HEK293T (cell line): ENCODE data around the gene HCCS.

Experiments used
- CTCF ChIA-PET: fragments of 350-600 bp; formaldehyde crosslinking; extraction: SDS; loops from one replicate; lab custom pipeline; 2021; ENCODE audit warnings: antibody characterized with exemption, inconsistent platforms; lab: Yijun Ruan, JAX
- POLR2A ChIA-PET: fragments of 350-600 bp; formaldehyde crosslinking; extraction: SDS; loops from one replicate; lab custom pipeline; 2020; ENCODE audit warnings: antibody characterized with exemption, inconsistent platforms; lab: Yijun Ruan, JAX
- DNase-seq: peaks from one replicate; pipeline ENCODE4 v3.0.0; 2012; ENCODE audit warnings: mixed read lengths; ENCODE audit errors: extremely low spot score
- ARNT ChIP-seq: fragments of 450-650 bp; IDR thresholded peaks from 2 replicates; pipeline ENCODE4 v1.6.1; 2017; ENCODE audit warnings: mild to moderate bottlenecking
- BHLHE40 ChIP-seq: fragments of 450-650 bp; IDR thresholded peaks from 2 replicates; pipeline ENCODE4 v1.6.1; 2016; ENCODE audit warnings: mild to moderate bottlenecking, moderate library complexity, borderline replicate concordance
- CTBP1 ChIP-seq: fragments of 450-650 bp; IDR thresholded peaks from 2 replicates; pipeline ENCODE4 v1.6.1; 2016; ENCODE audit warnings: borderline replicate concordance
- ELF4 ChIP-seq: fragments of 450-650 bp; IDR thresholded peaks from 2 replicates; pipeline ENCODE4 v1.6.1; 2017; ENCODE audit warnings: antibody characterized with exemption
- FOXA1 ChIP-seq: fragments of 450-650 bp; IDR thresholded peaks from 2 replicates; pipeline ENCODE4 v1.6.1; 2016; ENCODE audit warnings: mild to moderate bottlenecking
- FOXK2 ChIP-seq: fragments of 450-650 bp; IDR thresholded peaks from 2 replicates; pipeline ENCODE4 v1.6.1; 2016; ENCODE audit warnings: mild to moderate bottlenecking
- FOXM1 ChIP-seq: fragments of 450-650 bp; IDR thresholded peaks from 2 replicates; pipeline ENCODE4 v1.6.1; 2017; ENCODE audit warnings: mild to moderate bottlenecking, borderline replicate concordance
- HDGF ChIP-seq: fragments of 450-650 bp; IDR thresholded peaks from 2 replicates; pipeline ENCODE4 v1.6.1; 2017; ENCODE audit warnings: antibody characterized with exemption, borderline replicate concordance
- L3MBTL2 ChIP-seq: fragments of 450-650 bp; conservative IDR thresholded peaks from 2 replicates; pipeline ENCODE4 v1.6.1; 2016; ENCODE audit warnings: mild to moderate bottlenecking
- LEF1 ChIP-seq: fragments of 450-650 bp; IDR thresholded peaks from 2 replicates; pipeline ENCODE4 v1.6.1; 2017; ENCODE audit warnings: mild to moderate bottlenecking, borderline replicate concordance
- NFRKB ChIP-seq: fragments of 450-650 bp; IDR thresholded peaks from 2 replicates; pipeline ENCODE4 v1.6.1; 2016; ENCODE audit warnings: mild to moderate bottlenecking, moderate library complexity
- SP1 ChIP-seq: fragments of 450-650 bp; IDR thresholded peaks from 2 replicates; pipeline ENCODE4 v1.6.1; 2017
- SUZ12 ChIP-seq: fragments of 450-650 bp; IDR thresholded peaks from 2 replicates; pipeline ENCODE4 v1.6.1; 2016; ENCODE audit warnings: mild to moderate bottlenecking
- TARDBP ChIP-seq: fragments of 450-650 bp; IDR thresholded peaks from 2 replicates; pipeline ENCODE4 v1.6.1; 2016
- ZNF384 ChIP-seq: fragments of 450-650 bp; IDR thresholded peaks from 2 replicates; pipeline ENCODE4 v1.6.1; 2016
- TF ChIP-seq, protein P1 (sequence below): fragments of 450-650 bp; IDR thresholded peaks from 2 replicates; pipeline ENCODE4 v1.6.1; 2016

Gene HCCS

GRCh38 chrX:11146411-11146810 lies 35.3 kb downstream of the HCCS start:
- ChIA-PET POLR2A (no interaction called here), CTCF (no interaction called here)
- no peak for DNase-seq
- TF ChIP-seq SP1 (no peak), FOXA1 (no peak)

- CTCF ChIA-PET: no interaction called here
- TF ChIP-seq BHLHE40 (no peak), FOXK2 (no peak), LEF1 (no peak), ARNT (no peak), FOXA1 (no peak), HDGF (no peak), FOXM1 (no peak), CTBP1 (no peak), SP1 (no peak), TARDBP (no peak), L3MBTL2 (no peak)
- DNase-seq: no peak
- POLR2A ChIA-PET: no interaction called here
Observed at GRCh38 chrX:11148401-11148800, 37.3 kb downstream of the HCCS start.

DNA sequence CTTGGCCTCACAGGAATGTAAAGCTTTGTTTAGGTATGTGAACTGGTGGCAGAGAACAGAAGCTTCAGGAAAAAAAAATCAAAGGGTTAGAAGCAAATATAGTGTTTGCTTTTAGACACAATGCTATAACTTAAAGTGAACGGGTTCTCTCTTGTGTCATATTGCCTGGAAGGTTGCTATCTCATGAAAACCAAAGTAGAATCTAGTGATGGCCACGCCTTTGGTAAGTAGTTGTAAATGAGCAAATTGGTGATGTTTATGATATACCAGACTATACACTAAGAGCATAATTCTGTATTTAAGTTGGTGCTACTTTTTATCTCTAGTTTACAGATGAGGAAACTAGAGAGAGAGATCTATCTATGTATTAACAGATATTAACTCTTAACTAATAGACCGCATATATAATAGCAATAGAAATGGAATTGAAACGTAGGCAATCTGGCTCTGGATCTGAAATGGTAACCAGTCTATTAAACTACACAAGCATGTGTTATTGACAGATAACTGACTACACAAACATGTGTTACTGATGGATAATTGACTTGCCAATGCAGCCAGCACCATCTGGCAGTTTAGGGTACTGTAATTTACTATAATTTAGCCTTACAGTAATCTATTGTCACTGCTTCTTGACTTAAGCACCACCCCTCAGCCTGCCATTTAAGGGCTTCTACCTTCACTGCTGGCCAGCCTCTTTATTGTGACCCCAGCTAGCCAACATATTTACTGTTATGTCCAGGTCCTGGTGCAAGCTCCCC lies 40.8 kb downstream of the HCCS start:
- no peak for TF ChIP-seq FOXK2
- TF ChIP-seq TARDBP: no peak
- TF ChIP-seq HDGF: no peak
- no peak for TF ChIP-seq ARNT
- no peak for TF ChIP-seq ELF4
- no peak for DNase-seq
- ChIA-PET CTCF (no interaction called here), POLR2A (no interaction called here)

- TF ChIP-seq ELF4 (no peak), ARNT (no peak), BHLHE40 (no peak), FOXM1 (no peak), SP1 (no peak), FOXA1 (no peak), SUZ12 (no peak), ZNF384 (no peak), LEF1 (no peak), L3MBTL2 (no peak), NFRKB (no peak), CTBP1 (no peak)
- TF ChIP-seq, protein P1, sequence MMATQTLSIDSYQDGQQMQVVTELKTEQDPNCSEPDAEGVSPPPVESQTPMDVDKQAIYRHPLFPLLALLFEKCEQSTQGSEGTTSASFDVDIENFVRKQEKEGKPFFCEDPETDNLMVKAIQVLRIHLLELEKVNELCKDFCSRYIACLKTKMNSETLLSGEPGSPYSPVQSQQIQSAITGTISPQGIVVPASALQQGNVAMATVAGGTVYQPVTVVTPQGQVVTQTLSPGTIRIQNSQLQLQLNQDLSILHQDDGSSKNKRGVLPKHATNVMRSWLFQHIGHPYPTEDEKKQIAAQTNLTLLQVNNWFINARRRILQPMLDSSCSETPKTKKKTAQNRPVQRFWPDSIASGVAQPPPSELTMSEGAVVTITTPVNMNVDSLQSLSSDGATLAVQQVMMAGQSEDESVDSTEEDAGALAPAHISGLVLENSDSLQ: no peak
- ChIA-PET POLR2A (no interaction called here), CTCF (no interaction called here)
- no peak for DNase-seq
Observed at GRCh38 chrX:11159149-11159548, 48.0 kb downstream of the HCCS start.

- TF ChIP-seq NFRKB (no peak), SP1 (no peak), ARNT (no peak), CTBP1 (no peak)
- no peak for DNase-seq
- ChIA-PET CTCF (no interaction called here), POLR2A (no interaction called here)
Observed at GRCh38 chrX:11164433-11164832, 53.3 kb downstream of the HCCS start.

- ChIA-PET POLR2A (no interaction called here), CTCF (no interaction called here)
- TF ChIP-seq SUZ12 (no peak), CTBP1 (no peak), ELF4 (no peak), HDGF (no peak), FOXM1 (no peak), ZNF384 (no peak)
- DNase-seq: no peak
Observed at GRCh38 chrX:11171956-11172355, 60.8 kb downstream of the HCCS start.

DNA sequence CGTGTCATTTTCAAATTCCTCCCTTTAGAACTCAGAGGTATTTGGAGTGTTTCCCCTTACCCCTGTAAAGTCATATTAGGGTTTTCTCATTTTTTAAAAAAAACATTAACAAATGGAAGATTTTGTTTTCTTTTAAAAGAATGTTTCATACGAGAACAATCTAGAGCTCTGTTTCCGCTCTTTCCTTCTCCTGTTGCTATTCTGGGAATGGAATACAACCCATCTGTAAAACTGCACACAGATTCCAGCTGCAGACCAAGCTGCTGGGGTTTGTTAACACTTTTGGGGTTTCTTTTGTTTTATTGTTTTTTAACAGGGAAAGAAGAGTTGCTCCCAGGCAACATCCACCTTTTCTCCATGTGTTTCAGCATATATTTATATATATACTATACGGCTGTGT lies 61.3 kb downstream of the HCCS start:
- TF ChIP-seq SP1: no peak
- no peak for TF ChIP-seq NFRKB
- TF ChIP-seq L3MBTL2: no peak
- TF ChIP-seq FOXA1: no peak
- TF ChIP-seq, protein P1: no peak
- TF ChIP-seq HDGF: no peak
- no peak for TF ChIP-seq ELF4
- no peak for TF ChIP-seq SUZ12
- TF ChIP-seq ARNT: no peak
- no peak for TF ChIP-seq CTBP1
- TF ChIP-seq LEF1: no peak
- TF ChIP-seq FOXK2: no peak
- TF ChIP-seq ZNF384: no peak
- no peak for TF ChIP-seq FOXM1
- TF ChIP-seq TARDBP: no peak
- TF ChIP-seq BHLHE40: no peak
- ChIA-PET POLR2A (no interaction called here), CTCF (no interaction called here)
- DNase-seq: no peak
